Neural cell (in vitro differentiated cells): ENCODE results near the gene C1orf21. TPM values are rescaled to one million over a fixed set of nuclear protein-coding genes. Genes with fewer than 3 reads are reported as not detected.

Source experiments
- H2AFZ ChIP-seq: fragments of 200-600, 300-800 bp; sonication (generic), shearing (Covaris generic); 2 replicates; pipeline ENCODE4 v1.6.0; 2014; ENCODE audit warnings: low read depth, mild to moderate bottlenecking, antibody characterized with exemption, low read length, moderate library complexity
- H3F3A ChIP-seq: fragments of 200-600 bp; shearing (Covaris generic); 2 replicates; pipeline ENCODE4 v1.6.1; 2016; ENCODE audit warnings: mild to moderate bottlenecking, moderate library complexity, mixed read lengths, antibody characterized with exemption, low read length; ENCODE audit not compliant: insufficient read depth, poor library complexity, severe bottlenecking
- H3K27ac ChIP-seq: fragments of 200-600, 300-800 bp; sonication (generic), shearing (Covaris generic); 2 replicates; pipeline ENCODE4 v1.5.1; 2014; ENCODE audit warnings: mild to moderate bottlenecking, low read length, moderate library complexity
- H3K27me3 ChIP-seq: fragments of 300-800, 200-600 bp; sonication (generic), shearing (Covaris generic); 2 replicates; pipeline ENCODE4 v1.6.0; 2014; ENCODE audit warnings: mild to moderate bottlenecking, low read depth, low read length, moderate library complexity; ENCODE audit not compliant: insufficient read depth
- H3K36me3 ChIP-seq: fragments of 300-800, 200-600 bp; sonication (generic), shearing (Covaris generic); 2 replicates; pipeline ENCODE4 v1.5.1; 2014; ENCODE audit warnings: mild to moderate bottlenecking, antibody characterized with exemption, low read length, moderate library complexity; ENCODE audit not compliant: insufficient read depth
- H3K4me2 ChIP-seq: fragments of 300-800, 200-600 bp; sonication (generic), shearing (Covaris generic); 2 replicates; pipeline ENCODE4 v1.6.0; 2014; ENCODE audit warnings: mild to moderate bottlenecking, low read length
- H3K4me3 ChIP-seq: fragments of 300-800, 200-600 bp; sonication (generic), shearing (Covaris generic); 2 replicates; pipeline ENCODE4 v1.5.1; 2014; ENCODE audit warnings: mild to moderate bottlenecking, low read length, moderate library complexity
- H3K79me2 ChIP-seq: fragments of 200-600 bp; shearing (Covaris generic); replicated peaks from 2 replicates; pipeline ENCODE4 v1.6.0; 2014; ENCODE audit warnings: mild to moderate bottlenecking, low read length, moderate library complexity; ENCODE audit not compliant: insufficient read depth
- H3K9ac ChIP-seq: fragments of 300-800, 200-600 bp; sonication (generic), shearing (Covaris generic); 2 replicates; pipeline ENCODE4 v1.6.1; 2016; ENCODE audit warnings: mild to moderate bottlenecking, low read length, mixed read lengths
- H3K9me2 ChIP-seq: fragments of 200-600 bp; shearing (Covaris generic); 2 replicates; pipeline ENCODE4 v1.6.1; 2016; ENCODE audit warnings: mild to moderate bottlenecking, low read length, mixed read lengths; ENCODE audit not compliant: insufficient read depth
- H3K9me3 ChIP-seq: fragments of 200-600, 300-800 bp; sonication (generic), shearing (Covaris generic); 2 replicates; pipeline ENCODE4 v1.6.1; 2016; ENCODE audit warnings: mild to moderate bottlenecking, mixed run types, low read length, moderate library complexity, mixed read lengths
- H4K20me1 ChIP-seq: fragments of 200-600 bp; shearing (Covaris generic); 2 replicates; pipeline ENCODE4 v1.6.1; 2016; ENCODE audit warnings: mild to moderate bottlenecking, mixed run types; ENCODE audit not compliant: insufficient read depth
- EP300 ChIP-seq: fragments of 450-650 bp; conservative IDR thresholded peaks from 2 replicates; pipeline ENCODE4 v1.6.1; 2014; ENCODE audit warnings: antibody characterized with exemption, mild to moderate bottlenecking, moderate library complexity; ENCODE audit not compliant: poor library complexity, severe bottlenecking
- EZH2 ChIP-seq: fragments of 200-600, 300-800 bp; shearing (Covaris generic), sonication (generic); IDR thresholded peaks from 2 replicates; pipeline ENCODE4 v1.6.1; 2014; ENCODE audit warnings: antibody characterized with exemption, low read length, borderline replicate concordance, mild to moderate bottlenecking; ENCODE audit not compliant: insufficient read depth, poor library complexity, severe bottlenecking
- MXI1 ChIP-seq: fragments of 450-650 bp; conservative IDR thresholded peaks from 2 replicates; pipeline ENCODE4 v1.6.1; 2014; ENCODE audit warnings: antibody characterized with exemption, mild to moderate bottlenecking; ENCODE audit not compliant: poor library complexity, severe bottlenecking
- POLR2AphosphoS5 ChIP-seq: IDR thresholded peaks from 2 replicates; pipeline ENCODE4 v1.6.1; 2012
- RAD21 ChIP-seq: fragments of 450-650 bp; conservative IDR thresholded peaks from 2 replicates; pipeline ENCODE4 v1.6.1; 2014; ENCODE audit warnings: antibody characterized with exemption, mild to moderate bottlenecking, moderate library complexity
- SMC3 ChIP-seq: fragments of 450-650 bp; conservative IDR thresholded peaks from 2 replicates; pipeline ENCODE4 v1.6.1; 2014; ENCODE audit warnings: antibody characterized with exemption, mild to moderate bottlenecking, moderate library complexity; ENCODE audit not compliant: poor library complexity
- TAF1 ChIP-seq: IDR thresholded peaks from 2 replicates; pipeline ENCODE4 v1.6.1; 2012; ENCODE audit warnings: low read depth
- polyA plus RNA-seq: library from polyadenylated mRNA; depleted of rRNA; stranded (reverse); fragments of >200 nt; gene quantifications from 2 replicates; pipeline ENCODE4 v1.2.3, GENCODE V29; 2014
- TF ChIP-seq, protein P1 (sequence below): fragments of 450-650 bp; IDR thresholded peaks from 2 replicates; pipeline ENCODE4 v1.5.1; 2014; ENCODE audit warnings: antibody characterized with exemption, mild to moderate bottlenecking, moderate library complexity; ENCODE audit not compliant: poor library complexity, severe bottlenecking
- TF ChIP-seq, protein P2 (sequence below): IDR thresholded peaks from 2 replicates; pipeline ENCODE4 v1.6.1; 2012; ENCODE audit warnings: borderline replicate concordance

C1orf21 gene
- polyA plus RNA-seq, 1 donor from 2014 or later: 21.1 TPM

DNA sequence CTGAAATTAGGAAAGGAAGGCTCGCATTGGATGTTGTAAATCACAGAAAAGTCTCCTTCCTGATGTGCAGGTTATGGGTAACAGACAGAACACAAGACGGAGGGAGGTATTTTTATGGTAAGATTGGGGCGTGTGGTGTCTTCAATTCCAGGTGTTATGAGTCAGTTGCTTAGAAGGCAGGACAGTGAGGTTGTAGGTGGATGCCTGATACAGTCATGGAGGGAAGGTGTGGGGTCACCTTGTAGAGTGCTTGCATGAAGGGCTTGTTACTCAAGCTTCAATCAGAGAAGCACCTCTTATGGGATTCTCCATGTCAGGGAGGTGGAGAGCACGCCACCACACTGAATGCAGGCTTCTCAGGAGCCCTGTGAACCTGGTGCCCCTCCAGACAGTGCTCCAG lies 63.1 kb downstream of the C1orf21 start:
- Histone ChIP-seq H3K4me3 (no peak overlapping the region), H2AFZ (no peak overlapping the region), H3K4me2 (no peak overlapping the region), H3K9me2 (no peaks in the 10 kb centered on the region), H3K9me3 (no peaks in the 10 kb centered on the region), H3F3A (no peaks in the 10 kb centered on the region), H3K27ac (no peak overlapping the region), H3K27me3 (no peaks in the 10 kb centered on the region), H4K20me1 (no peaks in the 10 kb centered on the region), H3K36me3 (no peaks in the 10 kb centered on the region), H3K9ac (no peak overlapping the region), H3K79me2 (no peaks in the 10 kb centered on the region)
- TF ChIP-seq EP300: no peak
- TF ChIP-seq RAD21: no peak
- TF ChIP-seq POLR2AphosphoS5: no peak
- TF ChIP-seq, protein P1, sequence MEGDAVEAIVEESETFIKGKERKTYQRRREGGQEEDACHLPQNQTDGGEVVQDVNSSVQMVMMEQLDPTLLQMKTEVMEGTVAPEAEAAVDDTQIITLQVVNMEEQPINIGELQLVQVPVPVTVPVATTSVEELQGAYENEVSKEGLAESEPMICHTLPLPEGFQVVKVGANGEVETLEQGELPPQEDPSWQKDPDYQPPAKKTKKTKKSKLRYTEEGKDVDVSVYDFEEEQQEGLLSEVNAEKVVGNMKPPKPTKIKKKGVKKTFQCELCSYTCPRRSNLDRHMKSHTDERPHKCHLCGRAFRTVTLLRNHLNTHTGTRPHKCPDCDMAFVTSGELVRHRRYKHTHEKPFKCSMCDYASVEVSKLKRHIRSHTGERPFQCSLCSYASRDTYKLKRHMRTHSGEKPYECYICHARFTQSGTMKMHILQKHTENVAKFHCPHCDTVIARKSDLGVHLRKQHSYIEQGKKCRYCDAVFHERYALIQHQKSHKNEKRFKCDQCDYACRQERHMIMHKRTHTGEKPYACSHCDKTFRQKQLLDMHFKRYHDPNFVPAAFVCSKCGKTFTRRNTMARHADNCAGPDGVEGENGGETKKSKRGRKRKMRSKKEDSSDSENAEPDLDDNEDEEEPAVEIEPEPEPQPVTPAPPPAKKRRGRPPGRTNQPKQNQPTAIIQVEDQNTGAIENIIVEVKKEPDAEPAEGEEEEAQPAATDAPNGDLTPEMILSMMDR: no peak
- no peak for TF ChIP-seq SMC3
- TF ChIP-seq MXI1: no peak
- TF ChIP-seq EZH2: no peak
- no peak for TF ChIP-seq TAF1
- TF ChIP-seq, protein P2, sequence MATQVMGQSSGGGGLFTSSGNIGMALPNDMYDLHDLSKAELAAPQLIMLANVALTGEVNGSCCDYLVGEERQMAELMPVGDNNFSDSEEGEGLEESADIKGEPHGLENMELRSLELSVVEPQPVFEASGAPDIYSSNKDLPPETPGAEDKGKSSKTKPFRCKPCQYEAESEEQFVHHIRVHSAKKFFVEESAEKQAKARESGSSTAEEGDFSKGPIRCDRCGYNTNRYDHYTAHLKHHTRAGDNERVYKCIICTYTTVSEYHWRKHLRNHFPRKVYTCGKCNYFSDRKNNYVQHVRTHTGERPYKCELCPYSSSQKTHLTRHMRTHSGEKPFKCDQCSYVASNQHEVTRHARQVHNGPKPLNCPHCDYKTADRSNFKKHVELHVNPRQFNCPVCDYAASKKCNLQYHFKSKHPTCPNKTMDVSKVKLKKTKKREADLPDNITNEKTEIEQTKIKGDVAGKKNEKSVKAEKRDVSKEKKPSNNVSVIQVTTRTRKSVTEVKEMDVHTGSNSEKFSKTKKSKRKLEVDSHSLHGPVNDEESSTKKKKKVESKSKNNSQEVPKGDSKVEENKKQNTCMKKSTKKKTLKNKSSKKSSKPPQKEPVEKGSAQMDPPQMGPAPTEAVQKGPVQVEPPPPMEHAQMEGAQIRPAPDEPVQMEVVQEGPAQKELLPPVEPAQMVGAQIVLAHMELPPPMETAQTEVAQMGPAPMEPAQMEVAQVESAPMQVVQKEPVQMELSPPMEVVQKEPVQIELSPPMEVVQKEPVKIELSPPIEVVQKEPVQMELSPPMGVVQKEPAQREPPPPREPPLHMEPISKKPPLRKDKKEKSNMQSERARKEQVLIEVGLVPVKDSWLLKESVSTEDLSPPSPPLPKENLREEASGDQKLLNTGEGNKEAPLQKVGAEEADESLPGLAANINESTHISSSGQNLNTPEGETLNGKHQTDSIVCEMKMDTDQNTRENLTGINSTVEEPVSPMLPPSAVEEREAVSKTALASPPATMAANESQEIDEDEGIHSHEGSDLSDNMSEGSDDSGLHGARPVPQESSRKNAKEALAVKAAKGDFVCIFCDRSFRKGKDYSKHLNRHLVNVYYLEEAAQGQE: no peak

DNA sequence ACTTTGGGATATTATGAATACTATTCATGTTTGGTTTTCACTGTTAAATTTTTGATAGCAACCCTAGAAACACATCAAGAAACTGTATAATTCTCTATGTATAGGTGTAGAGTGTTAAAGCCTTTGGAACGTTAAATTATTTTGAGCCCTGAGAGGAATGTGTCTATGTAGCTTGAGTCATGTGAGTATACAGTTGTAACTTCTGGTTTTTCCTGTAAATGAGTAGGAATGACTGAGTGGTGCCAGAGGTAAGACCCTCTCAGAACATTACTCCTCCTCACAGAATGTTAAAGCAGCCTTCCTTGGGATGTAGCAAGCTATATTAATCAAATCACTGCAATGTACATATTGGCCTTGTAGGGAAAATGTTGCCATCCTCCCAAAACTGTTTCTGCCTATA lies 69.0 kb downstream of the C1orf21 start:
- Histone ChIP-seq H3K4me3 (no peak overlapping the region), H4K20me1 (no peaks in the 10 kb centered on the region), H3K27me3 (no peaks in the 10 kb centered on the region), H3K9me3 (no peaks in the 10 kb centered on the region), H3K9ac (no peak overlapping the region), H3K36me3 (no peaks in the 10 kb centered on the region), H3F3A (no peaks in the 10 kb centered on the region), H3K9me2 (no peaks in the 10 kb centered on the region), H3K27ac (no peak overlapping the region), H2AFZ (no peak overlapping the region), H3K79me2 (no peaks in the 10 kb centered on the region), H3K4me2 (no peak overlapping the region)
- TF ChIP-seq RAD21 (no peak), MXI1 (no peak), EZH2 (no peak), SMC3 (no peak), TAF1 (no peak)
- TF ChIP-seq, protein P2: no peak
